ENCODE measurements around the gene TESK2.

The TESK2 gene

DNA sequence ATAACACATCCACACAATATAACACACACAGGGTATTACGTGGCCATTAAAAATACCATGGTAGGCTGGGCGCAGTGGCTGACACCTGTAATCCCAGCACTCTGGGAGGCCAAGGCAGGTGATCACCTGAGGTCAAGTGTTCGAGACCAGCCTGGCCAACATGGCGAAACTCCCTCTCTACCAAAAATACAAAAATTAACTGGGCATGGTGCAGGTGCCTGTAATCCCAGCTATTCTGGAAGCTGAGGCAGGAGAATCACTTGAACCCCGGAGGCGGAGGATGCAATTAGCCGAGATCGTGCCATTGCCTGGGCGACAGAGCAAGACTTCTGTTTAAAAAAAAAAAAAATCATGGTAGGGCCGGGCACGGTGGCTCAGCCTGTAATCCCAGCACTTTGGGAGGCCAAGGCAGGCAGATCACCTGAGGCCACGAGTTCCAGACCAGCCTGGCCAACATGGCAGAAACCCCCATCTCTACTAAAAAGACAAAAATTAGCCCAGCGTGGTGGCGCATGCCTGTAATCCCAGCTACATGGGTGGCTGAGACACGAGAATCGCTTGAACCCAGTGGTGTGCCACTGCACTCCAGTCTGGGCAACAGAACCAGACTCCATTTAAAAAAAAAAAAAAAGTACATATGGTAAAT, 188.3 kb downstream of the TESK2 start:
- no peak for DNase-seq

DNA sequence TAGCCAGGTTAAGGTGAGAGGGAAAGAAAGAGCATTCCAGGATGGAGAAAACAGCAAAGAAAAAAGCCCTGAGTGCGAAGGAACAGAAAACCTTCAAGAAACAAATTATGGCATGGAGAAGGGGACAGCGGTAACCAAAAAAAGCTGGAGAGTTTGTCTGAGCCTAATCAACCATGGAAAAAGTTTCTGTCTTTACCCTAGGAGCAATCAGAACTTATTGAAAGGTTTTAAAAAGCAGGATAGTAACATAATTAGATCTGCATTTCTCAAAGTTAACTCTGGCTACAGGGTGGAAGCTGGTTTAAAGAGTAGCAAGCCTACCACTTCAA, 190.3 kb downstream of the TESK2 start:
- no peak for DNase-seq

DNA sequence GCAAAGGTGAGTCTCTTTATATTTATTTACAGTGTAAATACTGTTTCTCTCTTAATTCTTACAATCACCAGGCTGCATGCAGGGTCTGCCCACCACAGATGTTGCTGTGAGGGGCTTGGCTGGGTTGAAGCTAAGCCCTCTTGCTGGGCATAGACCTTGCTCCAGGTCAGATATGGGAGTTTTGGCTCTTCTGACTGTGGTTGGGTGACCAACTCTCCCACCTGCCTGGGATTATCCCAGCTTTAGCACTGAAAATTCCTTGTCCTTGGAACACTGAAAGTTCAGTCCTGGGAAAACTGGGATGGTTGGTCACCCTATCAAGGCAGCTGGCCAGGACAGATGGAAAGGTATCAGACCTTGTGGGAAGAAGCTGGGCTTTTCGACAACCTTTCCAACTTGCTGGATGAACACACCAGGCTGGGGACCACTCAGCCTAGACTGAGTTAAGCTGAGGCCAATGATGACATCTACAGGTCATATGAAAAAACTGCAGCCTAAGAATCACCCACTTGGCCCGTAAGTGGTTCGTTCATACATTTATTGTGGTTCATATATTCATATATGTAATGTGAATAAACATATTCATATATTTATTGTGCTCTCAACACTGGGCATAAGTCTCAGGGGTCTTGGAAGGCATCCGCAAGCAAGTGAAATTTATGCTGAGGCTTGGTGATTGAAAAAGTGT, 190.8 kb downstream of the TESK2 start:
- peak; percentile 58 for DNase-seq

DNA sequence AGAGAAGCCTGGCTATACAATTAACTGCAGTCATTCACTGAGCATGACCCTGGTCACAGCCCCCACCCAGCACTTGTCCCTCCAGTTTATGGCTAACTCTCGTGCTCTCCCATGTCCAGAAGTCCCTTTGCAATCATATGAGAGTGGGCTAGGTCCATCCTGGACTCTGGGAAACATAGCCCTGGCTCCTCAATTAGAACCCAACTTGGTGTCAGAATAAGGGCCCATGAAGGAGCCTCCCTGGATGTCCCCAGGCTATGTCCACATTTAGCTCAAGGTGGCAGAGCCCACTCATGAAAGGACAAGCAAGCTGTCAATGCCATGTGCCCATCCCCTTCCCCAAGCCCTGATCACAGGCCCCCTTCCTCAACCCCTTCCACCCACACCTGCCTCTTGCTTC, 191.7 kb downstream of the TESK2 start:
- no peak for DNase-seq

DNA sequence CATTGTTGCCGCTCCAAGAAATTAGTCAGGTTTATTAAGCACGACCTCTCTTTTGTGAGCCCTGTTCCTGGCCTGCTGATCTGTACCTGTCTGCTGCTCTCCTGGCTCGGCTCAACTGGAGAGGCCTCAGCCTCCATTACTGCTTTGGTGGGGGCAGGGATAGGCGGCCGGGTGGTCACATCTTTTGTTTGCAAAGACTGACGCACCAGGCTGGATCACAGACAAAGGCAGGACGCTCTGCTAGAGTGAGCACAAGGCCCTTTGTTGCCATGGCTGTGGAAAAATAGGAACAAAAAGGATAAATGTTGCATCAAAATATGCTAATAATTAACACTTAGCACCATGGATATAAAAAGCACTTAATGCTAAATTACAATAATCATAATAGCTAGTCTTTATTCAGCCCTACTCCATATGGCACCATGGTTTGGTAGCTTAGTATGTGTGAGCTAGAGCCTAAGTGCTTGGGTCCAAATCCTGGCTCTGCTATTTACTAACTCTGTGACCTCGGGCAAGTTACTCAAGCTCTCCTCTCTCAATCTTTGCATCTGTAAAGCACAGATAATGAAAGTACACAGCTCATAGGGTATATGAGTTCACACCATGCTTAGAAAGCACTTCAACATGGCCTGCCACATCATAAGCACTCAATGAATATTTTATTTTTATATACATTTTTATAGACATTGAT, 193.2 kb downstream of the TESK2 start:
- DNase-seq, result no peak

Measured in NCI-H748 treated with DMSO at 0.1 percent for 48 hours (cell line).